Fibroblast of lung (primary cell): ENCODE measurements around the gene ABCA13.

Experiments used
- EZH2 ChIP-seq: IDR thresholded peaks from 2 replicates; pipeline ENCODE4 v1.5.1; 2012; ENCODE audit warnings: low read length, control low read depth, mild to moderate bottlenecking; ENCODE audit errors: missing control alignments
- TF ChIP-seq, protein P1 (sequence below), 2 donors: IDR thresholded peaks in 1 of 2; conservative IDR thresholded peaks in 1 of 2; 1 replicate in 1 of 2; 2 replicates in 1 of 2; pipeline ENCODE4 v1.5.1; 2011 to 2012; ENCODE audit warnings: low read length in 2 of 2, control low read depth in 1 of 2, inconsistent platforms in 1 of 2, low read depth in 1 of 2, mild to moderate bottlenecking in 1 of 2

DNA sequence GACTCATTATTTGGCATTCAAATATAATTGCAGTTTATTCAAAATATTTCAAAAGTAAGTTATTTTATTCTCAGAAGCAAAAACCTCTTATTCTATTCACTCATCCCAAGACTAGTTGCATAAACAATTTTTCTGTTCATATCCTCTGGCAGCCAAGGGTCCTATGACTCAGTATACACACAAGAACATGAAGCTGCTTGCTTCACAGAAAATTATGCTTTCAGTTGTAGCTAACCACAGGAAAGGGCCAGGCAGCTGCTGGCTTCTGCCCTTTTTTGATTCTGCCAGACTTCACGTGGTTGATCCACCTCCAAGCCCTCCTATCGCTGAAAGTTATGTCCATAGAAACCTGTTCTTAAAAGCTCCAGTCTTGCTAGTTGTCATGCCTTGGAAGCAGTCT lies 108.8 kb downstream of the ABCA13 start:
- TF ChIP-seq, protein P1, sequence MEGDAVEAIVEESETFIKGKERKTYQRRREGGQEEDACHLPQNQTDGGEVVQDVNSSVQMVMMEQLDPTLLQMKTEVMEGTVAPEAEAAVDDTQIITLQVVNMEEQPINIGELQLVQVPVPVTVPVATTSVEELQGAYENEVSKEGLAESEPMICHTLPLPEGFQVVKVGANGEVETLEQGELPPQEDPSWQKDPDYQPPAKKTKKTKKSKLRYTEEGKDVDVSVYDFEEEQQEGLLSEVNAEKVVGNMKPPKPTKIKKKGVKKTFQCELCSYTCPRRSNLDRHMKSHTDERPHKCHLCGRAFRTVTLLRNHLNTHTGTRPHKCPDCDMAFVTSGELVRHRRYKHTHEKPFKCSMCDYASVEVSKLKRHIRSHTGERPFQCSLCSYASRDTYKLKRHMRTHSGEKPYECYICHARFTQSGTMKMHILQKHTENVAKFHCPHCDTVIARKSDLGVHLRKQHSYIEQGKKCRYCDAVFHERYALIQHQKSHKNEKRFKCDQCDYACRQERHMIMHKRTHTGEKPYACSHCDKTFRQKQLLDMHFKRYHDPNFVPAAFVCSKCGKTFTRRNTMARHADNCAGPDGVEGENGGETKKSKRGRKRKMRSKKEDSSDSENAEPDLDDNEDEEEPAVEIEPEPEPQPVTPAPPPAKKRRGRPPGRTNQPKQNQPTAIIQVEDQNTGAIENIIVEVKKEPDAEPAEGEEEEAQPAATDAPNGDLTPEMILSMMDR (conservative IDR thresholded peaks at IDR 0.05 in 1 of 2, IDR thresholded peaks at IDR 0.05 in 1 of 2; ENCODE audit: low read depth in 1 of 2, low read length in 2 of 2): no peak
- TF ChIP-seq EZH2: no peak
